Measurements from ENCODE around the gene BCKDHA.
"Not testable (repeated sequence)": the region's sequence is repeated elsewhere in the genome, so short reads cannot be mapped to it uniquely, and the experiment has no call there.

BCKDHA gene

DNA sequence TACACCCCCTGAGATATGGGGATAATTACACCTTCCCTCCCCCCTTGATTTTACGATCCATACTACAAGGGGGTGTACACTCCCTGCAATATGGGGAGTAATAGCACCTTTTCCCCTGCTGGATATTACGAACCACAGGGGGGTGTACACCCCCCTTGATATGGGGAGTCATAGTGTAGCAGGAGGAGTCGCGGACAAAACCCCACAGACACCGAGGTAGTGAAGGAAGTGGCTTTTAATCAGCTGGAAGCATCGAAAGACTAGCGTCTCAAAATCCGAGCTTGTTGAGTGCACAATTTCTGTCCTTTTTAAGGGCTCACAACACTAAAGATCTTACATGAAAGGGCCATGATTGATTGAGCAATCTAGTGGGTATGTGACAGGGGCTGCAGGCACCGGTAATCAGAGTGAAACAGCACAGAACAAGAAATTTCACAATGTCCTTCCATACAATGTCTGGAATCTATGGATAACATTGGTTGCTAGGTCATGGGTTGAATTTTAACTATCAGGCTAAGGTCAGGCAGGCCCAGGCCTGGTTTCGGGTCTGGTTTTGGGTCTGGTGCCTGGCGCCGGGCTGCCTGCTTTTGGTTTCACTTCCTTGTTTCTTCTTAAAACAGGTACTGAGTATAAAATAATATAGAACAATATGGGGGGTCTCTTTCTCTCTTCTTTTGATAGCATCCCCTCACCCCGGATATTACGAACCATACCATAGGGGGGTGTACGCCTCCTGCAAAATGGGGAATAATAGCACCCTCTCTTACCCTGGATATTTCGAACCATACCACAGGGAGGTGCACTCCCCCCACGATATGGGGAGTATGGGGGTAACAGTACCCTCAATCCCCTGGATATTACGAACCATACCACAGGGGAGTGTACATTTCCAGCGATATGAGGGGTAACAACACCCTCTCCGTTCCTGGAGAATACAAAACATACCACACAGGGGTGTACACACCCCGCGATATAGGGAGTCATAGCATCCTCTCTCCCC, 65.9 kb downstream of the BCKDHA start:
- H3K4me1 Mint-ChIP-seq, H3K9me3 Mint-ChIP-seq, H3K4me3 Mint-ChIP-seq, H3K36me3 Mint-ChIP-seq: not testable (repeated sequence)
- peaks cover 29% of the 10 kb centered on the region for H3K27me3 Mint-ChIP-seq
- H3K27ac Mint-ChIP-seq, result peak overlapping the region; percentile 24
